Breast epithelium (tissue), 3 donors: Measurements from ENCODE around the gene SPRED2.

Source experiments
- CTCF ChIP-seq, 3 donors: fragments of 450-650 bp; IDR thresholded peaks; one replicate each; pipeline ENCODE4 v1.5.1; 2016 to 2017; ENCODE audit warnings: antibody characterized with exemption in 3 of 3, mild to moderate bottlenecking in 3 of 3, moderate library complexity in 3 of 3
- POLR2A ChIP-seq: fragments of 450-650 bp; IDR thresholded peaks from one replicate; pipeline ENCODE4 v1.6.1; 2016; ENCODE audit warnings: antibody characterized with exemption, mild to moderate bottlenecking, moderate library complexity

DNA sequence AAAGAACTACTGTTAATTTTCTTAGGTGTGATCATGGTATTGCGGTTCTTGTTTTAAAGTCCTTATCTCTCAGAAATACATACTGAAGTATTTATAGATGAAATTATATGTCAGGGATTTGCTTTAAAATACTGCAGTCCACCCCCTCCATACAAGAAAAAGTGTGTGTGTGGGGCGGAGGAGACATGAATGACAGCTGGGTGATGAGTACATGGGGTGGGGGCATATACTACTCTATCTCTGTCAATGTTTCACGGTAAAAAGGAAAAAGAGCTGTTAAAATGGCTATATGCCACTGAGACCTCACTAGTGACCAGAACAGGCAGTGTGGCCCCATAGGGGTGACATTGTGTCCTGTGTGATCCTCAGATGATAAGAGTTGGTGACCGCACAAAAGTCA lies 54.1 kb downstream of the SPRED2 start:
- no peak for TF ChIP-seq CTCF (IDR thresholded peaks at IDR 0.05)
- TF ChIP-seq POLR2A: no peak
